Type B pancreatic cell (in vitro differentiated cells): ENCODE data around the gene NCOA7. TPM values are rescaled to one million over a fixed set of nuclear protein-coding genes. Genes with fewer than 3 reads are reported as not detected.

ENCODE experiments used
- DNase-seq: peaks from one replicate; pipeline ENCODE4 v3.0.0; 2021; ENCODE audit warnings: mixed read lengths; ENCODE audit not compliant: unreplicated experiment; ENCODE audit errors: extremely low spot score
- H3K27ac Mint-ChIP-seq: 2 replicates; pipeline ENCODE4 v1.8.0; 2021; ENCODE audit warnings: mild to moderate bottlenecking, mixed read lengths
- H3K27me3 Mint-ChIP-seq: 2 replicates; pipeline ENCODE4 v1.8.0; 2021; ENCODE audit warnings: mixed read lengths
- H3K36me3 Mint-ChIP-seq: 2 replicates; pipeline ENCODE4 v1.8.0; 2021; ENCODE audit warnings: mixed read lengths
- H3K4me1 Mint-ChIP-seq: one replicate; pipeline ENCODE4 v1.8.0; 2021; ENCODE audit warnings: mixed read lengths; ENCODE audit not compliant: unreplicated experiment
- H3K4me3 Mint-ChIP-seq: 2 replicates; pipeline ENCODE4 v1.8.0; 2021; ENCODE audit warnings: mild to moderate bottlenecking, mixed read lengths
- H3K9me3 Mint-ChIP-seq: 2 replicates; pipeline ENCODE4 v1.8.0; 2021; ENCODE audit warnings: mixed read lengths
- CTCF ChIP-seq: fragments of 200-600 bp; sonication (generic); conservative IDR thresholded peaks from 2 replicates; pipeline ENCODE4 v1.5.0; 2021; ENCODE audit warnings: antibody characterized with exemption, mild to moderate bottlenecking
- total RNA-seq: library from RNA; stranded (reverse); gene quantifications from 2 replicates; pipeline ENCODE4 v1.2.1, GENCODE V29; 2021; ENCODE audit warnings: low replicate concordance

Gene NCOA7
- total RNA-seq, 1 donor from 2014 or later: 29.9 TPM

DNA sequence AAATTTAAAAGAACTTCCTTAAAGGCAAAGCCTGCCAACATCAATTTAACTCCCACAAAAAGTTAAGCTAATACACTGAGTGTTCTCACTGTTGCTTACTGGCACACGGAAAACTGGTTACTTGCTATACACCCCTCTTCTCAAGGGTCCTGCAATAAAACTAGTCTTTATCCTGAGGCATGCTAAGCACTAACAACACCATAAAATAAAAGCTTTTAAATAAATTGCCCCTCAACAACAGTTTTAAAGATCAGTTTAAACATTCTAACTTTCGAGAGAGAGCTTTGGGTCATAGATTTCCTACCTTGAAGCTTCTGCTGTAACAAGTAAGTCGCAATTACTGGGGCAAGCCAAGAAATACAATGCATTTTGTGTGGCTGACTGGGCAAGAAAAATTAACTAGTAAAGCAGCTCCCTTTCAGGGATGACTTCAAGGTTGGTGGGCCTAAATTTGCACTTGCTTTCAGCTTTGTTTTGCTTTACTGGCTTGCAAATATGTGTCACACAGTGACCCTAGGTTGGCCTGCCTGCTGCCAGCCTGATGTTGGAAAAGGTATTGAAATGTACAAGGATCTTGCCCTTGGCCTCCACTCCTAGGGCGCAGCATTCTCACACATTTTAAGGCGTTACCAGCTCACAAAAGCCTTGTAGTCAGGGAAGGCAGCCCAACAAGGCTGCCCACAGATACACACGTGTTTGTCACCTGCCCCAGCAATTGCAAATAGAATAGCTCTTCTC, 45.3 kb upstream of the NCOA7 start:
- no peaks in the 10 kb centered on the region for H3K36me3 Mint-ChIP-seq
- no peak for DNase-seq
- peaks cover 17% of the 10 kb centered on the region for H3K4me1 Mint-ChIP-seq
- H3K4me3 Mint-ChIP-seq: peak overlapping the region; percentile 89
- TF ChIP-seq CTCF: no peak
- peaks cover 64% of the 10 kb centered on the region for H3K27me3 Mint-ChIP-seq
- H3K27ac Mint-ChIP-seq: peak overlapping the region; percentile 88
- H3K9me3 Mint-ChIP-seq: no peaks in the 10 kb centered on the region

- no peaks in the 10 kb centered on the region for H3K9me3 Mint-ChIP-seq
- peak overlapping the region; percentile 88 for H3K27ac Mint-ChIP-seq
- no peak for TF ChIP-seq CTCF
- H3K4me3 Mint-ChIP-seq: peak overlapping the region; percentile 89
- peaks cover 21% of the 10 kb centered on the region for H3K4me1 Mint-ChIP-seq
- DNase-seq: no peak
- H3K36me3 Mint-ChIP-seq: no peaks in the 10 kb centered on the region
- peaks cover 68% of the 10 kb centered on the region for H3K27me3 Mint-ChIP-seq
Measured at GRCh38 chr6:125746019-125746414, 44.7 kb upstream of the NCOA7 start.

DNA sequence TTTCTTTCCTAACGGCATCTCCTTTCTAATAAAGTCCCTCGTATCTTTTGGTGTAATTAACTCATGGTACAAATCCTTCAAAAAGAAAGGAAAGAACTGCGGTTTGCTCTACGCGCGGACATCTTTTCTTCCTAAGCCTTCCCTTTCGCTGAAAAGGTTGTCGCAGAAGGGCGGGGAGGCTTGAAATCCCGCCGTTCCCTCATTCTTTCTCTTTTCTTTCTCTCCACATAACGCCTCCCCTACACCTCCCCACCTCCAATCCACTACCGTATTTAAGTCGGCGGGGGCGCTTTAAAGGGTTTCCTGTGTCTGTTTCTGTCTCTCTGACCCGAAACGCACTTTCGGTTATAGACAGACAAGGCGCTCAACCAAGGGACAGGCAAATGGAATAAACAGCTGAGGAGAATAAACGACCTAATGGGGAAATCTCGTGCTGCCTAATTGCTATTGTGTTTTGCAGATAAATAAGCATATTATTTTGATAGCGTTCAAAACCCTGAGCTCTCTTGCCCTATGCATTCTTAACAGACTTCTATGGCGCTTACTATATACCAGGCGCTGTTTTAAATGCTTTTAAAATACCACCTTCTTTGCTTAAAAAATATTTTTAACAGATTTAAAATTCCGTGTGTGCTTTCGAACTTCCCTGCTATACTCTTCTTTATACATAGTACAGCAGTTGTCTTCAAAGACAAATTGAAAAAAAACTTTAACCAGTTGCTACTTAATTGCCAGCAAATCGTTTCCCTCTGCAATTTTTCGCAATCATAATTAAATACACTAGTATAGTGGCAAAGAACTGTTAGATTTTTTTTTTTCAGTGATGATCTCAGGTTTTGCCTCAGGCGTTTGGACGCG, 43.8 kb upstream of the NCOA7 start:
- Mint-ChIP-seq H3K36me3 (no peaks in the 10 kb centered on the region), H3K4me1 (peaks cover 21% of the 10 kb centered on the region), H3K27me3 (peaks cover 76% of the 10 kb centered on the region), H3K4me3 (peak overlapping the region; percentile 89), H3K27ac (peak overlapping the region; percentile 88), H3K9me3 (no peaks in the 10 kb centered on the region)
- no peak for DNase-seq
- TF ChIP-seq CTCF: no peak

GRCh38 chr6:125747589-125748405, 43.0 kb upstream of the NCOA7 start:
- peak overlapping the region; percentile 88 for H3K27ac Mint-ChIP-seq
- H3K9me3 Mint-ChIP-seq: no peaks in the 10 kb centered on the region
- H3K4me3 Mint-ChIP-seq: peak overlapping the region; percentile 90
- H3K4me1 Mint-ChIP-seq: peaks cover 24% of the 10 kb centered on the region
- TF ChIP-seq CTCF: no peak
- H3K27me3 Mint-ChIP-seq: peaks cover 77% of the 10 kb centered on the region
- DNase-seq: no peak
- H3K36me3 Mint-ChIP-seq: peaks cover 2% of the 10 kb centered on the region

DNA sequence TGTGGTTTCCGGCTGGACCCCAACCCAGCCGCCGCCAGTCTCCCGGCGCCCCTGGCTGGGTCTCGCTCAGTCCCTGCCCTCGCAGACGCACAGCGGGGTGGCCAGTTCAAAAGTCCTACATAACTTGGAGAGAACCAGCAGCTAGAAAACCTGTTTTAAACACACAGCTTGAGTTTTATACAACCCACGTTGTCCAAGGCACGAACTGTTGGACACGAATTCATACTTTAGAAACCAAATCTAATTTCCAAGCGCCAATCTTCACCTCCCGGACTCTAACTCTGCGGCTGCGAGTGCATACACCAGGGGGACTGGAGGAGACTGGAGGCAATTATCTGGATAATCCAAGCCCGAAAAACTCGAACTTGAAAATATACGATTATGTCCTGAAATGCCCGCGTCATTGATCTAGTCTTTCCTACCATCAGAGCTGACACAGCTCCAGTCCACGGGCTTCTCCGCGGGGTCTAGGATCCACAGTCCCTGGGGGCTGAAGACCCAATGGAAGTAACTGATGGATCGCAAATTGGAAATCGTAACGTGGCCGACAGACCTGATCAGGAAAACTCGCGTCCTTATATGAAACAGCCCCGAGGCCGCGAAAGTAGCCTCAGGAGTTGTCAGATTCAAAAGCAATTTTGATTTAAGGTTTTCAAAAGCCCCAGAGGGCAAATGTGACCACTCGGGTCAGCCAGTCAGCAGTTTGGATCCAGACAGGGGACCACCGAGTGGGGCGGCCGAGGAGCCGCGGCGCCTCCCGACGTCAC, 42.2 kb upstream of the NCOA7 start:
- Mint-ChIP-seq H3K4me1 (peaks cover 31% of the 10 kb centered on the region), H3K4me3 (peak overlapping the region; percentile 90), H3K9me3 (no peaks in the 10 kb centered on the region), H3K27me3 (peaks cover 76% of the 10 kb centered on the region), H3K27ac (peak overlapping the region; percentile 88), H3K36me3 (peaks cover 3% of the 10 kb centered on the region)
- peak; percentile 52 for TF ChIP-seq CTCF
- DNase-seq: no peak
